Keratinocyte (primary cell): ENCODE measurements around the gene D2HGDH. TPM values are rescaled to one million over a fixed set of nuclear protein-coding genes. Genes with fewer than 3 reads are reported as not detected.

Source experiments
- DNase-seq: peaks from one replicate; pipeline ENCODE4 v3.0.0-alpha.2; 2011; ENCODE audit warnings: low read depth, missing footprints, low spot score
- FAIRE-seq: peaks from 2 replicates; lab custom pipeline; 2011; peaks lifted over from hg19 to GRCh38; lab: Jason Lieb, UNC
- H2AFZ ChIP-seq: 2 replicates; pipeline ENCODE4 v1.6.0; 2012; ENCODE audit warnings: low read length, control low read depth, inconsistent platforms; ENCODE audit not compliant: control insufficient read depth
- H3K27ac ChIP-seq: 2 replicates; pipeline ENCODE4 v1.5.1; 2011; ENCODE audit warnings: low read length; ENCODE audit not compliant: control insufficient read depth, insufficient read depth
- H3K27me3 ChIP-seq: 3 replicates; pipeline ENCODE4 v1.6.0; 2011; ENCODE audit warnings: low read length; ENCODE audit not compliant: control insufficient read depth, insufficient read depth; ENCODE audit errors: extremely low read depth
- H3K36me3 ChIP-seq, 2 experiments: 2 replicates in 1 of 2; 3 replicates in 1 of 2; pipeline ENCODE4 v1.5.1; 2011; ENCODE audit warnings: low read length in 2 of 2, mild to moderate bottlenecking in 1 of 2; ENCODE audit not compliant: control insufficient read depth in 2 of 2, insufficient read depth in 2 of 2; ENCODE audit errors: extremely low read depth in 1 of 2
- H3K4me1 ChIP-seq: 3 replicates; pipeline ENCODE4 v1.5.1; 2011; ENCODE audit warnings: low read length; ENCODE audit not compliant: control insufficient read depth, insufficient read depth; ENCODE audit errors: extremely low read depth
- H3K4me2 ChIP-seq: 3 replicates; pipeline ENCODE4 v1.6.0; 2011; ENCODE audit warnings: low read depth, low read length; ENCODE audit not compliant: control insufficient read depth, insufficient read depth; ENCODE audit errors: extremely low read depth
- H3K4me3 ChIP-seq, 3 experiments: fragments of 200-600 bp in 1 of 3; sonication (generic) in 1 of 3; 2 replicates in 2 of 3; 3 replicates in 1 of 3; pipeline ENCODE4 v1.5.1; 2011 to 2016; ENCODE audit warnings: low read length in 3 of 3, mild to moderate bottlenecking in 3 of 3, control low read depth in 2 of 3, inconsistent platforms in 1 of 3, low read depth in 1 of 3, mixed read lengths in 1 of 3, mixed run types in 1 of 3, moderate library complexity in 1 of 3; ENCODE audit not compliant: control insufficient read depth in 2 of 3, insufficient read depth in 2 of 3; ENCODE audit errors: extremely low read depth in 1 of 3
- H3K79me2 ChIP-seq: 2 replicates; pipeline ENCODE4 v1.6.0; 2012; ENCODE audit warnings: low read length; ENCODE audit not compliant: control insufficient read depth, insufficient read depth
- H3K9ac ChIP-seq: 3 replicates; pipeline ENCODE4 v1.6.0; 2011; ENCODE audit warnings: low read length; ENCODE audit not compliant: control insufficient read depth, insufficient read depth; ENCODE audit errors: extremely low read depth
- H3K9me1 ChIP-seq: 3 replicates; pipeline ENCODE4 v1.6.0; 2011; ENCODE audit warnings: low read length; ENCODE audit not compliant: control insufficient read depth, insufficient read depth; ENCODE audit errors: extremely low read depth
- H3K9me3 ChIP-seq: 2 replicates; pipeline ENCODE4 v1.5.1; 2012; ENCODE audit warnings: low read depth, low read length; ENCODE audit not compliant: control insufficient read depth
- H4K20me1 ChIP-seq: 3 replicates; pipeline ENCODE4 v1.6.0; 2011; ENCODE audit warnings: low read length; ENCODE audit not compliant: control insufficient read depth, insufficient read depth; ENCODE audit errors: extremely low read depth
- EZH2 ChIP-seq: IDR thresholded peaks from one replicate; pipeline ENCODE4 v1.6.1; 2012; ENCODE audit warnings: inconsistent platforms, mild to moderate bottlenecking, low read length, moderate library complexity
- dilution Hi-C: fragments of 300-500 bp; cut with MboI; formaldehyde crosslinking; loops from one replicate; pipeline ENCODE4 v1.7.0; 2020; ENCODE audit warnings: low sequenced_read_pairs; ENCODE audit not compliant: extremely low pct_ligation_motif_present
- polyA plus RNA-seq, 5 experiments: library from polyadenylated mRNA; depleted of rRNA in 3 of 5; stranded (reverse) in 3 of 5; stranded (forward) in 1 of 5; unstranded in 1 of 5; fragments of >200 nt; gene quantifications; 1 replicate in 1 of 5; 2 replicates in 3 of 5; 3 replicates in 1 of 5; pipeline versions ENCODE4 v1.2.1 to v1.2.3, GENCODE V29; 2011 to 2012; ENCODE audit warnings: missing spikeins in 2 of 5, low read depth in 1 of 5, low replicate concordance in 1 of 5
- TF ChIP-seq, protein P1 (sequence below), 3 experiments: IDR thresholded peaks in 1 of 3; conservative IDR thresholded peaks in 1 of 3; optimal IDR thresholded peaks in 1 of 3; 2 replicates in 2 of 3; 3 replicates in 1 of 3; pipeline versions ENCODE3 to v1.5.1; 2011; ENCODE audit warnings: low read length in 3 of 3, mild to moderate bottlenecking in 3 of 3, moderate library complexity in 2 of 3, control low read depth in 1 of 3, inconsistent platforms in 1 of 3; ENCODE audit not compliant: insufficient read depth in 2 of 3; ENCODE audit errors: extremely low read depth in 1 of 3

Gene D2HGDH
- polyA plus RNA-seq, 1 donor (not counting 4 experiments of a cell fraction or from before 2014, with no cell fraction given) = 5.4 TPM

DNA sequence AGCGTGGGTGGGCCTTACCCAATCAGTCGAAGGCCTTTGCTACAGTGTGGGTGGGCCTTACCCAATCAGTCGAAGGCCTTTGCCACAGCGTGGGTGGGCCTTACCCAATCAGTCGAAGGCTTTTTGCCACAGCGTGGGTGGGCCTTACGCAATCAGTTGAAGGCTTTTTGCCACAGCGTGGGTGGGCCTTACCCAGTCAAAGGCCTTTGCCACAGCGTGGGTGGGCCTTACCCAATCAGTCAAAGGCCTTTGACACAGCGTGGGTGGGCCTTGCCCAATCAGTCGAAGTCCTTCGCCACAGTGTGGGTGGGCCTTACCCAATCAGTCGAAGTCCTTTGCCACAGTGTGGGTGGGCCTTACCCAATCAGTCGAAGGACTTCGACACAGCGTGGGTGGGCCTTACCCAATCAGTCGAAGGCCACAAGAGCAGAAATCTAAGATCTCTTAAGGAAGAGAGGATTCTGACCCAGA is 25.9 kb downstream of the D2HGDH start:
- Histone ChIP-seq H3K9me3 (peaks cover 2% of the 10 kb centered on the region), H3K9me1 (no peaks in the 10 kb centered on the region), H3K4me1 (no peaks in the 10 kb centered on the region), H3K79me2 (no peaks in the 10 kb centered on the region), H3K36me3 (peaks cover 0 to 5% of the 10 kb centered on the region in 2 experiments), H3K4me2 (no peak overlapping the region), H3K27ac (no peak overlapping the region), H4K20me1 (peaks cover 2% of the 10 kb centered on the region), H3K27me3 (no peaks in the 10 kb centered on the region), H3K9ac (no peak overlapping the region), H2AFZ (no peak overlapping the region), H3K4me3 (no peak overlapping the region)
- FAIRE-seq (no peak), DNase-seq (no peak)
- no peak for TF ChIP-seq EZH2
- TF ChIP-seq, protein P1, sequence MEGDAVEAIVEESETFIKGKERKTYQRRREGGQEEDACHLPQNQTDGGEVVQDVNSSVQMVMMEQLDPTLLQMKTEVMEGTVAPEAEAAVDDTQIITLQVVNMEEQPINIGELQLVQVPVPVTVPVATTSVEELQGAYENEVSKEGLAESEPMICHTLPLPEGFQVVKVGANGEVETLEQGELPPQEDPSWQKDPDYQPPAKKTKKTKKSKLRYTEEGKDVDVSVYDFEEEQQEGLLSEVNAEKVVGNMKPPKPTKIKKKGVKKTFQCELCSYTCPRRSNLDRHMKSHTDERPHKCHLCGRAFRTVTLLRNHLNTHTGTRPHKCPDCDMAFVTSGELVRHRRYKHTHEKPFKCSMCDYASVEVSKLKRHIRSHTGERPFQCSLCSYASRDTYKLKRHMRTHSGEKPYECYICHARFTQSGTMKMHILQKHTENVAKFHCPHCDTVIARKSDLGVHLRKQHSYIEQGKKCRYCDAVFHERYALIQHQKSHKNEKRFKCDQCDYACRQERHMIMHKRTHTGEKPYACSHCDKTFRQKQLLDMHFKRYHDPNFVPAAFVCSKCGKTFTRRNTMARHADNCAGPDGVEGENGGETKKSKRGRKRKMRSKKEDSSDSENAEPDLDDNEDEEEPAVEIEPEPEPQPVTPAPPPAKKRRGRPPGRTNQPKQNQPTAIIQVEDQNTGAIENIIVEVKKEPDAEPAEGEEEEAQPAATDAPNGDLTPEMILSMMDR (optimal IDR thresholded peaks at IDR 0.05 in 1 of 3, IDR thresholded peaks at IDR 0.05 in 1 of 3, conservative IDR thresholded peaks at IDR 0.05 in 1 of 3; ENCODE audit: extremely low read depth in 1 of 3, insufficient read depth in 2 of 3, low read length in 3 of 3) = no peak
- dilution Hi-C loops = no loop called here

DNA sequence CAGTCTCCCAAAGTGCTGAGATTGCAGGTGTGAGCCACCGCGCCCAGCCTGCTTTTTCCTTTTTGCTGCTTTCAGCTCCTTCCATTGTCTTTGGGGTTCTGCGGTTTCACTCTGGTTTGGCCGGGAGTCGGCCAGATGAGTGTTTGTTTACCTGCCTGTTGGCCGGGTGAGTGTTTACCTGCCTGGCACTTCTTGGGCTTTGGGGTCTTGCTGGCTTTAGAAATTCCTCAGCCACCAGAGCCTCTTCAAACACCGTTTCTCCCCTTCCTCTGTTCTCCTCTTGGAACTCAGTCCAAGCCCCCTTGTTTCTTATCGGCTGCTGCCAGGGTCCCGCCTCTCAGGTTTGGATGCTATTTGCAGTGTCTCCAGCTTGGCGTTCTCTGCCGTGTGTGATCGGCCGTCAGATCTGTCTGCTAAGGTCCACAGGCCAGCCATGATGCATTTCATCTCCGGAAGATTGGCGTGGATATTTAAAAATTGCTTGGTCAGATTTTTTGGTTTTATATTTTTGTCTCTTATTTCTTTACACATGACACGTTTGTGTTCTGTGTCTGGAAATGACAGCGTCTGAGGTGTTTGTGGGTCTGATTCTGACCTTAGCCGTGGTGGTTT is 28.0 kb downstream of the D2HGDH start:
- H3K9ac ChIP-seq = no peak overlapping the region
- no peaks in the 10 kb centered on the region for H3K79me2 ChIP-seq
- DNase-seq (no peak), FAIRE-seq (no peak)
- H3K4me3 ChIP-seq = no peak overlapping the region
- H3K36me3 ChIP-seq = peaks cover 0 to 3% of the 10 kb centered on the region in 2 experiments
- H3K4me1 ChIP-seq = no peaks in the 10 kb centered on the region
- dilution Hi-C loops = no loop called here
- H3K4me2 ChIP-seq = no peak overlapping the region
- no peak overlapping the region for H2AFZ ChIP-seq
- H3K27me3 ChIP-seq = no peaks in the 10 kb centered on the region
- no peaks in the 10 kb centered on the region for H3K9me1 ChIP-seq
- H4K20me1 ChIP-seq = peaks cover 2% of the 10 kb centered on the region
- no peak overlapping the region for H3K27ac ChIP-seq
- TF ChIP-seq, protein P1 (optimal IDR thresholded peaks at IDR 0.05 in 1 of 3, IDR thresholded peaks at IDR 0.05 in 1 of 3, conservative IDR thresholded peaks at IDR 0.05 in 1 of 3; ENCODE audit: extremely low read depth in 1 of 3, insufficient read depth in 2 of 3, low read length in 3 of 3) = no peak
- no peak for TF ChIP-seq EZH2
- peaks cover 2% of the 10 kb centered on the region for H3K9me3 ChIP-seq
